Nephron (organoid): ENCODE data around the gene ITM2C.

Experiments used
- H3K27ac Mint-ChIP-seq, 3 experiments: 2 replicates each; pipeline ENCODE4 v1.8.0; 2020; ENCODE audit warnings: mixed read lengths in 3 of 3, mild to moderate bottlenecking in 2 of 3, moderate library complexity in 1 of 3
- H3K27me3 Mint-ChIP-seq: 2 replicates; pipeline ENCODE4 v1.8.0; 2021; ENCODE audit warnings: low read depth, mild to moderate bottlenecking, moderate library complexity, mixed read lengths
- H3K36me3 Mint-ChIP-seq: 2 replicates; pipeline ENCODE4 v1.8.0; 2020; ENCODE audit warnings: low read depth, mixed read lengths
- H3K4me1 Mint-ChIP-seq: 2 replicates; pipeline ENCODE4 v1.8.0; 2020; ENCODE audit warnings: mixed read lengths
- H3K4me3 Mint-ChIP-seq, 3 experiments: 2 replicates each; pipeline ENCODE4 v1.8.0; 2020; ENCODE audit warnings: mild to moderate bottlenecking in 3 of 3, mixed read lengths in 3 of 3, moderate library complexity in 2 of 3
- H3K9me3 Mint-ChIP-seq: 2 replicates; pipeline ENCODE4 v1.8.0; 2020; ENCODE audit warnings: mixed read lengths
- CTCF ChIP-seq, 3 experiments: fragments of 200-600 bp; sonication (generic); IDR thresholded peaks; one replicate each; pipeline ENCODE4 v1.5.0; 2021; ENCODE audit warnings: antibody characterized with exemption in 3 of 3; ENCODE audit not compliant: unreplicated experiment in 3 of 3

Gene ITM2C

GRCh38 chr2:230852113-230852512 is 12.6 kb upstream of the ITM2C start:
- Mint-ChIP-seq H3K36me3 (no peaks in the 10 kb centered on the region), H3K4me3 (no peak overlapping the region), H3K4me1 (no peaks in the 10 kb centered on the region), H3K27me3 (peaks cover 33% of the 10 kb centered on the region), H3K9me3 (peaks cover 6% of the 10 kb centered on the region), H3K27ac (no peak overlapping the region)
- TF ChIP-seq CTCF (IDR thresholded peaks at IDR 0.05; ENCODE audit: unreplicated experiment in 3 of 3), result no peak

- no peaks in the 10 kb centered on the region for H3K36me3 Mint-ChIP-seq
- H3K4me1 Mint-ChIP-seq, result peaks cover 20% of the 10 kb centered on the region
- H3K27me3 Mint-ChIP-seq, result peaks cover 13% of the 10 kb centered on the region
- peaks cover 2% of the 10 kb centered on the region for H3K9me3 Mint-ChIP-seq
- H3K4me3 Mint-ChIP-seq, result peak overlapping the region; percentile 35 to 51 (median 46)
- peak overlapping the region; percentile 0 to 40 (median 26) for H3K27ac Mint-ChIP-seq
- TF ChIP-seq CTCF (IDR thresholded peaks at IDR 0.05; ENCODE audit: unreplicated experiment in 3 of 3), result no peak
Measured at GRCh38 chr2:230861552-230862255, 3.0 kb upstream of the ITM2C start.

GRCh38 chr2:230862292-230862691 is 2.5 kb upstream of the ITM2C start:
- peak overlapping the region in 2 of 3 experiments; percentile 90 to 97 for H3K4me3 Mint-ChIP-seq
- H3K36me3 Mint-ChIP-seq, result no peaks in the 10 kb centered on the region
- peaks cover 25% of the 10 kb centered on the region for H3K4me1 Mint-ChIP-seq
- peaks cover 2% of the 10 kb centered on the region for H3K9me3 Mint-ChIP-seq
- peak overlapping the region in 1 of 3 experiments; percentile 20 for H3K27ac Mint-ChIP-seq
- peaks cover 13% of the 10 kb centered on the region for H3K27me3 Mint-ChIP-seq
- no peak for TF ChIP-seq CTCF (IDR thresholded peaks at IDR 0.05; ENCODE audit: unreplicated experiment in 3 of 3)

- TF ChIP-seq CTCF (IDR thresholded peaks at IDR 0.05; ENCODE audit: unreplicated experiment in 3 of 3), result no peak
- Mint-ChIP-seq H3K27ac (peak overlapping the region in 2 of 3 experiments; percentile 20 to 45), H3K27me3 (peaks cover 9% of the 10 kb centered on the region), H3K36me3 (no peaks in the 10 kb centered on the region), H3K4me3 (peak overlapping the region; percentile 90 to 97 (median 91)), H3K9me3 (peaks cover 2% of the 10 kb centered on the region), H3K4me1 (peaks cover 26% of the 10 kb centered on the region)
Measured at GRCh38 chr2:230863031-230863430, 1.7 kb upstream of the ITM2C start.

- peak overlapping the region; percentile 90 to 97 (median 91) for H3K4me3 Mint-ChIP-seq
- H3K36me3 Mint-ChIP-seq, result no peaks in the 10 kb centered on the region
- H3K27ac Mint-ChIP-seq, result peak overlapping the region in 2 of 3 experiments; percentile 94 to 95
- peaks cover 9% of the 10 kb centered on the region for H3K27me3 Mint-ChIP-seq
- peaks cover 31% of the 10 kb centered on the region for H3K4me1 Mint-ChIP-seq
- no peak for TF ChIP-seq CTCF (IDR thresholded peaks at IDR 0.05; ENCODE audit: unreplicated experiment in 3 of 3)
- no peaks in the 10 kb centered on the region for H3K9me3 Mint-ChIP-seq
Measured at GRCh38 chr2:230863442-230864121, 1.2 kb upstream of the ITM2C start.
